Caki2 (cell line): ENCODE results near the gene HBP1. TPM values are rescaled to one million over a fixed set of nuclear protein-coding genes. Genes with fewer than 3 reads are reported as not detected.
"Not testable (repeated sequence)": the region's sequence is repeated elsewhere in the genome, so short reads cannot be mapped to it uniquely, and the experiment has no call there.

Experiments
- DNase-seq: peaks from one replicate; pipeline ENCODE4 v3.0.0-alpha.2; 2015; ENCODE audit warnings: low read depth
- in situ Hi-C: cut with HindIII; loops from 2 replicates; pipeline ENCODE4 v1.10.0; 2016; ENCODE audit warnings: low sequenced_read_pairs, low pct_unique_long_range_greater_than_20kb, mixed read lengths
- total RNA-seq: library from RNA; depleted of rRNA; stranded (reverse); fragments of >200 nt; shearing (Covaris generic); gene quantifications from 2 replicates; pipeline ENCODE4 v1.2.3, GENCODE V29; 2014; ENCODE audit warnings: low replicate concordance

HBP1 gene
- total RNA-seq, 1 experiment from 2014 or later: 44.4 TPM

DNA sequence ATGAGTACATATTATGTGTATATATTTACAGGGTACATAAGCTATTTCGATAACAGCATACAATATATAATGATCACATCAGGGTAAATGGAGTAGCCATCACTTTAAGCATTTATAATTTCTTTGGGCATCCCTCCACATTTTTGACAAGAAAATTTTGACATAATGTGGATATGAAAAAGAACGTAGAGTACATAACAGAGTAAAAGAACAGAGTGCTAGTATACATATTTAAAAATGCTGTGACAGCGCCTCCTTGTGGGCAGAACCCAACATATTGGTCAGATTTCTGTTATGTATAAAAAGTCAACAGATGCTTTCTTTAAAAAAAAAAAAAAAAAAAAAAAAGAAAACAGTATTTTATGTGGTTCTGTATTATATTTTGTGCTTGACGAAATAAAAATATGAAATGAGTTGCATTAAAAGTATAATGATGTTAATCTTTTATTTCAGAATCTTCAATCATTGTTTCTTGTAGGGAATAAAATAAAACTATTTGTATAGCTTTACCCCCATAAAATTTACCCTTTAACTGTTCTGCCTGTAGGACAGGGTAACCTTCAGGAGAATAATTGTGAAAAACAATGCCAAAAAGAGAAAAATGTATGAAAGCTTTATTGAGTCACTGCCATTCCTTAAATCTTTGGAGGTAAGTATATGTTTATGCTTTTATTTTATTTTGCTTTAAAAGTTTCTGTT lies 18.3 kb upstream of the HBP1 start:
- DNase-seq: peak; percentile 48
- in situ Hi-C loops: loop anchor here (25.0 kb wide), 1 partner anchor 363 kb away; no protein-coding TSS in a partner anchor

- in situ Hi-C loops: loop anchor here (25.0 kb wide), 1 partner anchor 364 kb away; no protein-coding TSS in a partner anchor
- no peak for DNase-seq
Measured at GRCh38 chr7:107151538-107151937, 17.3 kb upstream of the HBP1 start.

- DNase-seq: peak; percentile 53
- in situ Hi-C loops: loop anchor here (25.0 kb wide), 1 partner anchor 365 kb away; no protein-coding TSS in a partner anchor
Measured at GRCh38 chr7:107152011-107152410, 16.8 kb upstream of the HBP1 start.

GRCh38 chr7:107154826-107155225 lies 14.0 kb upstream of the HBP1 start:
- no peak for DNase-seq
- in situ Hi-C loops: loop anchor here (25.0 kb wide), 1 partner anchor 368 kb away; no protein-coding TSS in a partner anchor

DNA sequence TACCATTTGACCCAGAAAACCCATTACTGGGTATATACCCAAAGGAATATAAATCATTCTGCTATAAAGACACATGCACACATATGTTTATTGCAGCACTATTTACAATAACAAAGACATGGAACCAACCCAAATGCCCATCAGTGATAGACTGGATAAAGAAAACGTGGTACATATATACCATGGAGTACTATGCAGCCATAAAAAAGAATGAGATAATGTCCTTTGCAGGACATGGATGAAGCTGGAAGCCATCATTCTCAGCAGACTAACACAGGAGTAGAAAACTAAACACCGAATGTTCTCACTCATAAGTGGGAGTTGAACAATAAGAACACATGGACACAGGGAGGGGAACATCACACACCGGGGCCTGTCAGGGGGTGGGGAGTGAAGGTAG lies 13.1 kb upstream of the HBP1 start:
- DNase-seq: not testable (repeated sequence)
- in situ Hi-C loops: loop anchor here (25.0 kb wide), 1 partner anchor 368 kb away; no protein-coding TSS in a partner anchor

DNA sequence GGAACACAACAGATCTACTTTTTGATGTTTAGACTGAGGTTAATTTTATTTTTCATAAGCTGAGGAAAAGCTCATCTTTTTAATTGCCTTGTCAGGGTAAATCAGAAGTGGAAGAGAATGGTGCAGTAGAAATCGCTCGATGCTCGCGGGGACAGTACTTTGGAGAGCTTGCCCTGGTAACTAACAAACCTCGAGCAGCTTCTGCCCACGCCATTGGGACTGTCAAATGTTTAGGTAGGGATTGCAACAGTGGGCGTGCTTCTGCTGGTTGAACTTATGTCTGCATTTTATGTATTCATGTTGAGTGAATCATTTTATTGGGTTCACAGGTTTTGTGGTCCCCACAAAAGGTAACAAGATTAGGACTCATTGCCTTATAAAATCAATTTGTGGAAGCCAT lies 11.7 kb upstream of the HBP1 start:
- DNase-seq: no peak
- in situ Hi-C loops: loop anchor here (25.0 kb wide), 1 partner anchor 370 kb away; no protein-coding TSS in a partner anchor

GRCh38 chr7:107158028-107158427 lies 10.8 kb upstream of the HBP1 start:
- DNase-seq: no peak
- in situ Hi-C loops: loop anchor here (25.0 kb wide), 1 partner anchor 371 kb away; no protein-coding TSS in a partner anchor

GRCh38 chr7:107160389-107160788 lies 8.4 kb upstream of the HBP1 start:
- in situ Hi-C loops: loop anchor here (25.0 kb wide), 1 partner anchor 373 kb away; no protein-coding TSS in a partner anchor
- no peak for DNase-seq

DNA sequence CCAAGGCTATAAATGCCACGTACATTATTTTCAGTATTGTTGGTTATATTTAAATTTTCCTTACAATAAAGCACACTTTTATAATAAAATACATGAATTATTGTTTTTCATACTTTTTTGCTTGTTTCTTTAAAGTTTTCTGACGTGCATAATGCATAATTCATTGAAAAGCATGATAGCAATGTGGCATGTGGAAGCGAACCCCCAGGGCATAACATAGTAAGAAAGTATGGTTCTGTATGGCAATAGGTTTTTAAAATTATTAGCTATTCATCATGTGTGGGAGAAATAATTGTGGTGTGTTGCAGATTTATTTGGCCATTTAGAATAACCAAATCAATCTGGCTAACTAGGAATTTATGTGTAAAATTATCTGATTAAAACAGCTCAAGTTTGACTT lies 7.4 kb upstream of the HBP1 start:
- in situ Hi-C loops: loop anchor here (25.0 kb wide), 1 partner anchor 374 kb away; no protein-coding TSS in a partner anchor
- no peak for DNase-seq

GRCh38 chr7:107162475-107162874 lies 6.3 kb upstream of the HBP1 start:
- in situ Hi-C loops: loop anchor here (25.0 kb wide), 1 partner anchor 375 kb away; no protein-coding TSS in a partner anchor
- DNase-seq: no peak

- in situ Hi-C loops: loop anchor here (25.0 kb wide), 1 partner anchor 377 kb away; no protein-coding TSS in a partner anchor
- DNase-seq: no peak
Measured at GRCh38 chr7:107164092-107164491, 4.7 kb upstream of the HBP1 start.

DNA sequence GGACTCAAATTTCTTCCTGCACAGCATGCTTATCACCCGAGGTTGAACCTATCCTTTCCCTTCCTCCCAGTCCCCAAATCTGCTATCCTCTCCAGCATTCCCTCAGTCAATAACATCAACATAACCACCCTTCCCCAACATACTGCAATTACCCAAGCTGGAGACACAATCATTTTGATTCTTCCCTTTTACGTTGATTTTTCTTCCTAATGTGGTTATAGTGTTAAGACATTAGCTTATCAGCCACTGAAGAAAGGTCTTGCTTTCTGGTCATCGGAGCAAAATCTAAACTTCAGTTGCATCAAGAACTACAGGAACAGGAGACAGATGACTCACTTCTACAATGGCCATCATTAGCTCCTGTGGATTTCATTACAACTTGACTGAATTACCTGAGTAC lies 3.5 kb upstream of the HBP1 start:
- no peak for DNase-seq
- in situ Hi-C loops: loop anchor here (25.0 kb wide), 1 partner anchor 378 kb away; no protein-coding TSS in a partner anchor

DNA sequence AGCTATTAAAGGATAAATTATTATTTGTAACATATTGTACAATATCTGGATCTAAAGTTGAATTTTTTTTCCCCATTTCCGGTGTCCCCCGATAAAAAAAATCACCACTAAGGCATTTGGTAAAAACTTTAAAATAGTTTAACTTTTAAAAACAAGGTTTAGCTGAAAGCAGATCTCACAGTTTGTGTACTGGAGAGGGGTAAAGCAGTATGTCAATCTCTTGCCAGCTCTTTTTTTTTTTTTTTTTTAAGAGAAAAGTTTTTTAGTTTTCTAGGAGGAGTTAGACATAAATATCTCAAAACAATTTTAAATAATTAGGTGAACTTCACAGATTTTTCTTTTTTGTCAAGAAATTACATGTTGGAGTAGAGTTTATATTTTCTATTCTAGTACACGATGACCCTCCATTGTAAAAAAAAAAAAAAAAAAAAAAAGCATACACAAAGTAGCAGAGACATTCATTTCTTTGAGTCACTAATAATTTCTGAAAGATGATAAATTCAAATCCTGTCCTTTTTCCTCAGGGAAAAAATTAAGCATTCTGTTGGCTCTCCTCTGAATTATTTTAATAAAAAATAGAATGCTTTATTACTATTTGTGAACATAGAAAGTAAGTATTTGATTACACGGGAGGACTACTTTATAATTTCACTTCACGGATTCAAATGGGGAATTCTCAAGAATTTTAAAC lies 1.9 kb upstream of the HBP1 start:
- DNase-seq: no peak
- in situ Hi-C loops: loop anchor here (25.0 kb wide), 1 partner anchor 380 kb away; no protein-coding TSS in a partner anchor

DNA sequence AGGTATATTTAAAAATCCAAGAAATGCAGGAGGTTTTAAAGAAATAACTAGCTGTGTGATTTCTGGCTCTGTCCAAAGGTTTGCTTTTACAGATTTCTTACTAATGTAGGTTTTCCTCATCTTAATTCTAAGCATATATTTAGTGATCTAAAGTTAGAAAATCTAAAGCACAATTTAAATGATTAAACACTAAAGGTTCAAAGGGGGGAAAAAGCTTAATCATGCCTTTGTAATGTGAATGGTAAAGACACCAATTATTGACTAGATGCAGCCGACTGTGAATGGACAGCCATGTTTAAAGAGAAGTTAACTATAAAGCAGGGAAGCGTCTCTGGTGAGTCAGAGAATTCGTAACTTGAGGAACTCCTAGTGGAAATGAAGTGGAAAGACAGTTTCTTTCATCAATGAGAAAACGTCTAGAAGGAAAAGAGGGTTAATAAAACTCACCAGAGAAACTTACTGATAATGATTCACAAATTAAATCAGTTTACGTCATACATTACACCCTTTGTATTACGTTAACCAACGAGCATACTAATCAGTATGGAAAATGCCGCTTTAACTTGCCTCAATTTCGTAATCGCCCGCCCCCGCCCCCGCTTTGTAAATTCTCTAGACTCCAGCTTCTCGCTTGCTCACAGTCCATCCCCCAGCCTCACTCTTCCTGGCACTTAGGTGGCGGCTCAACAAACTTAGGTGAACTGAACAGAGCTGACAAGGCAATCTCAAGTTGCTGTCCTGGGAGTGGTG lies 1.1 kb upstream of the HBP1 start:
- in situ Hi-C loops: loop anchor here (25.0 kb wide), 1 partner anchor 380 kb away; no protein-coding TSS in a partner anchor

DNA sequence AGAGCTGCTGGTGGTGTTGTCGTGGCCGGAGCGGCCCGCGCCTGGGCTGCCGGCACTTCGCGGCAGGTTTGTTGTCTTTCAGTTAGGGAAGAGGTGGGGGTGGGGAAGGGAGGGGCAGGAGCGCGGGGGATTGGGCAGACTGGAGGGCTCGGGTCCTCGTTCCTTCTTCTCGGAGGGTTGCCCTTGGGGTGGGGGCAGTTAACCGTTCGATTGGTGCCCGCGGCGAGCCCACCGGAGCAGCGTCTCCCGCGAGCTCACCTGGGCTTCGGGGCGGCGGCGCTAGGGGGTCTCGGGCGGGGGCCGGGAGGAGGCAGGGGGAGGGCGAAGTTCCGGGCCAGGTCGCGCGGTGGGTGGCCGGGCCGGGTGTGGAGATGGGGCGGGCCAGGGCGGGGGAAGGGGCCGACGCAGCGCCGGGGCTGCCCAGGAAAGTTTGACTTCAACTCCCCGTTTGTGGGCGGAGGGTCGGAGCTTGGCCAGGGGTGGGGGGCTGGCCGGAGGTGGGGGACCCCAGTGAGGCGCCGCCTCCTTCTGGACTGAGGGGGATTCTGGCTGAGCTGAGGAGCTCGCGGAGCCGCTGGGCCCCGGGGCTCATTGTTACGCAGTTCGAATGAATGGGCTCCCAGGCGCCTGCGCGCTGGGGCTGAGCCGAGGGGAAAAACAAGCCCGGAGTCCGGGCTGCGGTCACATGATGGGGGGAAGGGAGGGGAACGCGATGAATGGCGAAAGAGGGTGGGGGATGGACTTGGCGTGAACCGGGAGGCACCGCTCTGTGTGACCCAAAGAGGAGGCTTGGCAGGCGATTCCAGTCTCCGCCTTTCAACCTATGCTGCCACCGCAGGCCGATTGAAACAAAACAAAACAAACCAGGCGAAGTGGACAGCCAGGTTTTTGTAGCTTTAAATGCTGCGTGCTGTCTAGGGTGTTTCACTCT lies 582 bp downstream of the HBP1 start:
- in situ Hi-C loops: loop anchor here (25.0 kb wide), 1 partner anchor 382 kb away; no protein-coding TSS in a partner anchor
- DNase-seq: peak; percentile 96

More for the DNA sequence above, 1.1 kb upstream of the HBP1 start:
- peak; percentile 75 for DNase-seq

- in situ Hi-C loops: loop anchor here (25.0 kb wide), 1 partner anchor 383 kb away; no protein-coding TSS in a partner anchor
- no peak for DNase-seq
Measured at GRCh38 chr7:107170051-107170915, 1.5 kb downstream of the HBP1 start.
